Measurements from ENCODE around the gene DPM2.

- no peak for TF ChIP-seq EZH2phosphoT487 (conservative IDR thresholded peaks at IDR 0.05; ENCODE audit: low read length)
- no peak for TF ChIP-seq CTCF (IDR thresholded peaks at IDR 0.05; ENCODE audit: insufficient read depth, low read length, poor library complexity, severe bottlenecking)
Observed at GRCh38 chr9:127912296-127912695, 25.4 kb downstream of the DPM2 start.
